Fibroblast of the aortic adventitia (primary cell): ENCODE data around the gene ADK. TPM values are rescaled to one million over a fixed set of nuclear protein-coding genes. Genes with fewer than 3 reads are reported as not detected.

Experiments
- DNase-seq: peaks from one replicate; pipeline ENCODE4 v3.0.0-alpha.2; 2010; ENCODE audit warnings: low read depth
- H3K4me3 ChIP-seq: 2 replicates; pipeline ENCODE4 v1.5.1; 2011; ENCODE audit warnings: low read depth, mild to moderate bottlenecking, control low read depth, low read length, moderate library complexity
- total RNA-seq: library from RNA; depleted of rRNA; stranded (reverse); fragments of >200 nt; gene quantifications from 2 replicates; pipeline ENCODE4 v1.2.3, GENCODE V29; 2012; ENCODE audit warnings: low replicate concordance
- TF ChIP-seq, protein P1 (sequence below): IDR thresholded peaks from 2 replicates; pipeline ENCODE4 v1.5.1; 2011; ENCODE audit warnings: mild to moderate bottlenecking, low read length, control low read depth, inconsistent platforms; ENCODE audit not compliant: insufficient read depth

ADK gene
- total RNA-seq, 1 donor: 96.8 TPM

- TF ChIP-seq, protein P1, sequence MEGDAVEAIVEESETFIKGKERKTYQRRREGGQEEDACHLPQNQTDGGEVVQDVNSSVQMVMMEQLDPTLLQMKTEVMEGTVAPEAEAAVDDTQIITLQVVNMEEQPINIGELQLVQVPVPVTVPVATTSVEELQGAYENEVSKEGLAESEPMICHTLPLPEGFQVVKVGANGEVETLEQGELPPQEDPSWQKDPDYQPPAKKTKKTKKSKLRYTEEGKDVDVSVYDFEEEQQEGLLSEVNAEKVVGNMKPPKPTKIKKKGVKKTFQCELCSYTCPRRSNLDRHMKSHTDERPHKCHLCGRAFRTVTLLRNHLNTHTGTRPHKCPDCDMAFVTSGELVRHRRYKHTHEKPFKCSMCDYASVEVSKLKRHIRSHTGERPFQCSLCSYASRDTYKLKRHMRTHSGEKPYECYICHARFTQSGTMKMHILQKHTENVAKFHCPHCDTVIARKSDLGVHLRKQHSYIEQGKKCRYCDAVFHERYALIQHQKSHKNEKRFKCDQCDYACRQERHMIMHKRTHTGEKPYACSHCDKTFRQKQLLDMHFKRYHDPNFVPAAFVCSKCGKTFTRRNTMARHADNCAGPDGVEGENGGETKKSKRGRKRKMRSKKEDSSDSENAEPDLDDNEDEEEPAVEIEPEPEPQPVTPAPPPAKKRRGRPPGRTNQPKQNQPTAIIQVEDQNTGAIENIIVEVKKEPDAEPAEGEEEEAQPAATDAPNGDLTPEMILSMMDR: no peak
- DNase-seq: no peak
- H3K4me3 ChIP-seq: no peak overlapping the region
Observed at GRCh38 chr10:74305730-74306129, 154.7 kb downstream of the ADK start.

- no peak for DNase-seq
- no peak overlapping the region for H3K4me3 ChIP-seq
- TF ChIP-seq, protein P1: no peak
Observed at GRCh38 chr10:74306227-74306982, 155.4 kb downstream of the ADK start.

- DNase-seq: no peak
- TF ChIP-seq, protein P1: no peak
- no peak overlapping the region for H3K4me3 ChIP-seq
Observed at GRCh38 chr10:74307061-74307651, 156.1 kb downstream of the ADK start.

GRCh38 chr10:74310652-74311257, 159.7 kb downstream of the ADK start:
- TF ChIP-seq, protein P1: no peak
- DNase-seq: no peak
- no peak overlapping the region for H3K4me3 ChIP-seq

DNA sequence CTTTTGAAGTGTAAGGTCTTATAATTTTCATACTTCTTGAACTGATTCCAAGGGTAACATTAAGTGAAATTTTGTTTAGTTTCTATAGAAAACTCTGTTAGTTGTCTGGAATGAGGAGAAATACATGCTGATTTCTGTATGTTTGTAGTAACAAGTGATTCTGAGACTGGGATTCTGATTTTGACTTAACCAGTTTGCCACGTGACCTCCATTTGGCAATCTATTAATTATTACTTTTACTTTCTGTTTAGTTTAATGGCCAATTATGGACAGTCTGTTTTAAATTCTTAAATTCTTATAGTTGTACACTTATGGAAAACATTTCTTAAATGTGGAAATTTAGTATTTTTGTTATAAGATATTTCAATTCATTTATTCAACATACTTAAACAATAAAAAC, 163.1 kb downstream of the ADK start:
- H3K4me3 ChIP-seq: peak overlapping the region; percentile 9
- TF ChIP-seq, protein P1: no peak

DNA sequence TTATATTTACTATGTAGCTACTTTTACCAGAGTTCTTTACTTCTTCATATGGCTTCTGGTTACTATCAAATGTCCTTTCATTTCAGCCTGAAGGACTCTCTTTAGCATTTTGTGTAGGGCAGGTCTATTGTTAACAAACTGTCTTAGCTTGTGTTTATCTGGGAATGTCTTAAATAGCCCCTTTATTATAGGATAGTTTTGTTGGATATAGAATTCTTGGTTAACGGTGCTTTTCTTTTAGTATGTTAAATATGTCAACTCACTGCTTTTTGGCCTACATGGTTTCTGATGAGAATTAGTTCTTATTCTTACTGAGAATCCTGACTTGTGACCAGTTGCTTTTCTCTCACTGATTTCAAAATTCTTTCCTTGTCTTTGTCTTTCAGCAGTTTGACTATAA, 169.0 kb downstream of the ADK start:
- TF ChIP-seq, protein P1: no peak
- no peak for DNase-seq
- H3K4me3 ChIP-seq: no peak overlapping the region

More for the DNA sequence above, 163.1 kb downstream of the ADK start:
- peak; percentile 47 for DNase-seq
